ENCODE data around the gene LCLAT1.
"Not testable (repeated sequence)": the region's sequence is repeated elsewhere in the genome, so short reads cannot be mapped to it uniquely, and the experiment has no call there.

DNA sequence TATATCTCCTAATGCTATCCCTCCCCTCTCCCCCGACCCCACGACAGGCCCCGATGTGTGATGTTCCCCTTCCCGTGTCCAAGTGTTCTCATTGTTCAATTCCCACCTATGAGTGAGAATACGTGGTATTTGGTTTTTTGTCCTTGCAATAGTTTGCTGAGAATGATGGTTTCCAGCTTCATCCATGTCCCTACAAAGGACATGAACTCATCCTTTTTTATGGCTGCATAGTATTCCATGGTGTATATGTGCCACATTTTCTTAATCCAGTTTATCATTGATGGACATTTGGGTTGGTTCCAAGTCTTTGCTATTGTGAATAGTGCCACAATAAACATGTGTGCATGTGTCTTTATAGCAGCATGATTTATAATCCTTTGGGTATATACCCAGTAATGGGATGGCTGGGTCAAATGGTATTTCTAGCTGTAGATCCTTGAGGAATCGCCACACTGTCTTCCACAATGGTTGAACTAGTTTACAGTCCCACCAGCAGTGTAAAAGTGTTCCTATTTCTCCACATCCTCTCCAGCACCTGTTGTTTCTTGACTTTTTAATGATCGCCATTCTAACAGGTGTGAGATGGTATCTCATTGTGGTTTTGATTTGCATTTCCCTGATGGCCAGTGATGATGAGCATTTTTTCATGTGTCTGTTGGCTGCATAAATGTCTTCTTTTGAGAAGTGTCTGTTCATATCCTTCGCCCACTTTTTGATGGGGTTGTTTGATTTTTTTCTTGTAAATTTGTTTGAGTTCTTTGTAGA is 20.2 kb downstream of the LCLAT1 start:
- TF ChIP-seq CTCF (IDR thresholded peaks at IDR 0.05; ENCODE audit: borderline replicate concordance, extremely low read depth, low read length, poor library complexity, severe bottlenecking); EZH2 (IDR thresholded peaks at IDR 0.05; ENCODE audit: borderline replicate concordance, low read depth, low read length, severe bottlenecking): not testable (repeated sequence)

Measured in DND-41 (cell line).